ENCODE data around the gene HELZ.

HELZ gene

GRCh38 chr17:67180275-67180674 lies 64.7 kb downstream of the HELZ start:
- no peak overlapping the region for H3K27ac ChIP-seq (ENCODE audit: low read length)
- H3K27me3 ChIP-seq (ENCODE audit: low read depth, low read length) = no peaks in the 10 kb centered on the region
- H3K36me3 ChIP-seq (ENCODE audit: control insufficient read depth in 1 of 2, insufficient read depth in 2 of 2, low read length in 2 of 2) = peaks cover 9 to 21% of the 10 kb centered on the region in 2 donors
- no peak overlapping the region for H3K4me3 ChIP-seq (ENCODE audit: low read depth in 1 of 2, low read length in 2 of 2)
- no peaks in the 10 kb centered on the region for H3K9me3 ChIP-seq (ENCODE audit: control insufficient read depth in 1 of 2, low read length in 2 of 2)
- no peaks in the 10 kb centered on the region for H3K4me1 ChIP-seq (ENCODE audit: control insufficient read depth in 1 of 2, insufficient read depth in 2 of 2, low read length in 2 of 2)

DNA sequence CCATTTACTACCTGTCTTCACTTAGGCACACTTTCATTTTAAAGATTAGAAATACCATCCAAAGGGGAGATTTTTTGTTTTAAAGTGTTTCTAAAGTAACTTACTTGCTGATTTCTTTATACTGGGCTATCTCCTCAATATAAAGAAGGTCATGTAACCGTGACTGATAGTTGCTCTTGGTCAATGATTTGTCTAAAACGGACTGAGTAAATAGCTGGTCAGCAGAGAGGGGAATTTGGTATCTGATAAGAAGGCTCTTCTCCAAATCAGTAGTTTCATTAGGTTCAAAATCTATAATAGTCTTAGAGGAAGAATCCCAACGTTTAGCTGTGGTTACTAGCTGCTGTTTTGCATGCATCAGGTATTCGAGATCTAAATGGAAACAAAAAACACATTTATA lies 66.4 kb downstream of the HELZ start:
- H3K36me3 ChIP-seq (ENCODE audit: control insufficient read depth in 1 of 2, insufficient read depth in 2 of 2, low read length in 2 of 2) = peaks cover 9 to 29% of the 10 kb centered on the region in 2 donors
- no peak overlapping the region for H3K27ac ChIP-seq (ENCODE audit: low read length)
- H3K4me3 ChIP-seq (ENCODE audit: low read depth in 1 of 2, low read length in 2 of 2) = no peak overlapping the region

DNA sequence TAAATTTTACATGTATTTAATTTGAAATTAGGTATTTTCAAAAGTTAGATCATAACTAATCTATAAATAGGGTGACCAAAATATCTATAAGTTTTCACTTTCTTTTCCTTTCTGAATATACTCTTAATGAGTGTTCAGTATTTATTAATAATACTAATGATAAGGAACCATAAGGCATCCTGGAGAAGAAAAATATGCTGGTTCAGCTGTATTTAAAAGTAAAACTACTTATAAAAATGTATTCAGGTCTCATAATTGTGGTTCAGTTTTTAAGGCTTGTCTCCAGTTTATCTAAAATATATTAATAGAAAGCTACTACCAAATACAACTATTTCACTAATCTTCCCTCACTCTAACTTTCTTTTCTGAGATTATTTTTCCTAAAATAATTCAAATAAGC lies 67.3 kb downstream of the HELZ start:
- no peaks in the 10 kb centered on the region for H3K9me3 ChIP-seq (ENCODE audit: control insufficient read depth in 1 of 2, low read length in 2 of 2)
- no peak overlapping the region for H3K4me3 ChIP-seq (ENCODE audit: low read depth in 1 of 2, low read length in 2 of 2)
- no peaks in the 10 kb centered on the region for H3K4me1 ChIP-seq (ENCODE audit: control insufficient read depth in 1 of 2, insufficient read depth in 2 of 2, low read length in 2 of 2)
- H3K27ac ChIP-seq (ENCODE audit: low read length) = no peak overlapping the region
- H3K36me3 ChIP-seq (ENCODE audit: control insufficient read depth in 1 of 2, insufficient read depth in 2 of 2, low read length in 2 of 2) = peaks cover 9 to 29% of the 10 kb centered on the region in 2 donors
- H3K27me3 ChIP-seq (ENCODE audit: low read depth, low read length) = no peaks in the 10 kb centered on the region

More for the DNA sequence above, 66.4 kb downstream of the HELZ start:
- no peaks in the 10 kb centered on the region for H3K27me3 ChIP-seq (ENCODE audit: low read depth, low read length)
- H3K4me1 ChIP-seq (ENCODE audit: control insufficient read depth in 1 of 2, insufficient read depth in 2 of 2, low read length in 2 of 2) = no peaks in the 10 kb centered on the region
- H3K9me3 ChIP-seq (ENCODE audit: control insufficient read depth in 1 of 2, low read length in 2 of 2) = no peaks in the 10 kb centered on the region

- Histone ChIP-seq H3K9me3 (ENCODE audit: control insufficient read depth in 1 of 2, low read length in 2 of 2) (no peaks in the 10 kb centered on the region), H3K36me3 (ENCODE audit: control insufficient read depth in 1 of 2, insufficient read depth in 2 of 2, low read length in 2 of 2) (peaks cover 9 to 29% of the 10 kb centered on the region in 2 donors), H3K4me1 (ENCODE audit: control insufficient read depth in 1 of 2, insufficient read depth in 2 of 2, low read length in 2 of 2) (peaks cover 0 to 3% of the 10 kb centered on the region in 2 donors), H3K4me3 (ENCODE audit: low read depth in 1 of 2, low read length in 2 of 2) (no peak overlapping the region), H3K27ac (ENCODE audit: low read length) (no peak overlapping the region), H3K27me3 (ENCODE audit: low read depth, low read length) (no peaks in the 10 kb centered on the region)
Observed at GRCh38 chr17:67174190-67174589, 70.8 kb downstream of the HELZ start.

DNA sequence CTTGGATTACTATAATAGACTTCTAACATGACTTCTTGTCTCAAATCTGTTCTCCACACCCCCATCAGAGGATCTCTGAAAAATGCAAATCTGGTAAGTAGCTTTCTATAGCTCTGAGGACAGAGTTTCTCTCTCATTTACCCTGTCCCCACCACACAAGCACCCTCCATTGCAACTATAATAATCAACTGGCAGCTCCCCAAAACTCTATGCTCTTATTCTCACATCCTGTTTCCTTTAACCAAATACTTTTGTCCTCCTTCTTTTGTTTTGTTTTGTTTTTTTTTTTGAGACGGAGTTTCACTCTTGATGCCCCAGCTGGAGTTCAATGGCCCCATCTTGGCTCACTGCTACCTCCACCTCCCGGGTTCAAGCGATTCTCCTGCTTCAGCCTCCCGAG lies 73.4 kb downstream of the HELZ start:
- Histone ChIP-seq H3K27ac (ENCODE audit: low read length) (no peak overlapping the region), H3K9me3 (ENCODE audit: control insufficient read depth in 1 of 2, low read length in 2 of 2) (no peaks in the 10 kb centered on the region), H3K27me3 (ENCODE audit: low read depth, low read length) (no peaks in the 10 kb centered on the region), H3K4me3 (ENCODE audit: low read depth in 1 of 2, low read length in 2 of 2) (no peak overlapping the region), H3K4me1 (ENCODE audit: control insufficient read depth in 1 of 2, insufficient read depth in 2 of 2, low read length in 2 of 2) (peaks cover 0 to 3% of the 10 kb centered on the region in 2 donors), H3K36me3 (ENCODE audit: control insufficient read depth in 1 of 2, insufficient read depth in 2 of 2, low read length in 2 of 2) (peaks cover under 1 to 28% of the 10 kb centered on the region in 2 donors)

GRCh38 chr17:67168496-67168895 lies 76.5 kb downstream of the HELZ start:
- Histone ChIP-seq H3K4me1 (ENCODE audit: control insufficient read depth in 1 of 2, insufficient read depth in 2 of 2, low read length in 2 of 2) (peaks cover 0 to 3% of the 10 kb centered on the region in 2 donors), H3K9me3 (ENCODE audit: control insufficient read depth in 1 of 2, low read length in 2 of 2) (no peaks in the 10 kb centered on the region), H3K27me3 (ENCODE audit: low read depth, low read length) (no peaks in the 10 kb centered on the region), H3K36me3 (ENCODE audit: control insufficient read depth in 1 of 2, insufficient read depth in 2 of 2, low read length in 2 of 2) (peaks cover 14 to 28% of the 10 kb centered on the region in 2 donors), H3K27ac (ENCODE audit: low read length) (no peak overlapping the region), H3K4me3 (ENCODE audit: low read depth in 1 of 2, low read length in 2 of 2) (no peak overlapping the region)

GRCh38 chr17:67165201-67165600 lies 79.8 kb downstream of the HELZ start:
- peaks cover 24 to 39% of the 10 kb centered on the region in 2 donors for H3K36me3 ChIP-seq (ENCODE audit: control insufficient read depth in 1 of 2, insufficient read depth in 2 of 2, low read length in 2 of 2)
- no peak overlapping the region for H3K4me3 ChIP-seq (ENCODE audit: low read depth in 1 of 2, low read length in 2 of 2)
- no peaks in the 10 kb centered on the region for H3K27me3 ChIP-seq (ENCODE audit: low read depth, low read length)
- no peaks in the 10 kb centered on the region for H3K9me3 ChIP-seq (ENCODE audit: control insufficient read depth in 1 of 2, low read length in 2 of 2)
- H3K4me1 ChIP-seq (ENCODE audit: control insufficient read depth in 1 of 2, insufficient read depth in 2 of 2, low read length in 2 of 2) = no peaks in the 10 kb centered on the region
- peak overlapping the region; percentile 41 for H3K27ac ChIP-seq (ENCODE audit: low read length)

DNA sequence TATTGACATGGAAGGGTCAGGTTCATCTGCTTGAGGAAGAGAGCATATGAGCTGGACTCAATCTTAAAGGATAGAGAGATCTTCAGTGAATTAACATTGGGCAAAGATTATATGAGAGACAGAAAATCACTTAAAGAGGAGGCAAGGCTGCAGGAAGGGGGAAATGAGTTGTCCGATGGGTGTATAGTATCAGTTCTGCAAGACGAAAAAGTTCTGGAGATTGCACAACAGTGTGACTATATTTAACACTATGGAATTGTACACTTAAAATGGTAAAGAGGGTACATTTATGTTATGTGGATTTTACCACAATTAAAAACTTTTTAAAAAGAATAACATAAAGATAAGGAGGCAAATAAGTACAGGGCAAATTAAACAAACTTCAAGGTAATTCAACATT lies 80.7 kb downstream of the HELZ start:
- Histone ChIP-seq H3K9me3 (ENCODE audit: control insufficient read depth in 1 of 2, low read length in 2 of 2) (no peaks in the 10 kb centered on the region), H3K4me1 (ENCODE audit: control insufficient read depth in 1 of 2, insufficient read depth in 2 of 2, low read length in 2 of 2) (no peaks in the 10 kb centered on the region), H3K36me3 (ENCODE audit: control insufficient read depth in 1 of 2, insufficient read depth in 2 of 2, low read length in 2 of 2) (peaks cover 29 to 42% of the 10 kb centered on the region in 2 donors), H3K27me3 (ENCODE audit: low read depth, low read length) (no peaks in the 10 kb centered on the region), H3K4me3 (ENCODE audit: low read depth in 1 of 2, low read length in 2 of 2) (no peak overlapping the region), H3K27ac (ENCODE audit: low read length) (no peak overlapping the region)

GRCh38 chr17:67162771-67163170 lies 82.2 kb downstream of the HELZ start:
- H3K4me1 ChIP-seq (ENCODE audit: control insufficient read depth in 1 of 2, insufficient read depth in 2 of 2, low read length in 2 of 2) = no peaks in the 10 kb centered on the region
- H3K9me3 ChIP-seq (ENCODE audit: control insufficient read depth in 1 of 2, low read length in 2 of 2) = no peaks in the 10 kb centered on the region
- peaks cover 29 to 42% of the 10 kb centered on the region in 2 donors for H3K36me3 ChIP-seq (ENCODE audit: control insufficient read depth in 1 of 2, insufficient read depth in 2 of 2, low read length in 2 of 2)
- H3K27me3 ChIP-seq (ENCODE audit: low read depth, low read length) = no peaks in the 10 kb centered on the region
- H3K27ac ChIP-seq (ENCODE audit: low read length) = no peak overlapping the region
- no peak overlapping the region for H3K4me3 ChIP-seq (ENCODE audit: low read depth in 1 of 2, low read length in 2 of 2)

DNA sequence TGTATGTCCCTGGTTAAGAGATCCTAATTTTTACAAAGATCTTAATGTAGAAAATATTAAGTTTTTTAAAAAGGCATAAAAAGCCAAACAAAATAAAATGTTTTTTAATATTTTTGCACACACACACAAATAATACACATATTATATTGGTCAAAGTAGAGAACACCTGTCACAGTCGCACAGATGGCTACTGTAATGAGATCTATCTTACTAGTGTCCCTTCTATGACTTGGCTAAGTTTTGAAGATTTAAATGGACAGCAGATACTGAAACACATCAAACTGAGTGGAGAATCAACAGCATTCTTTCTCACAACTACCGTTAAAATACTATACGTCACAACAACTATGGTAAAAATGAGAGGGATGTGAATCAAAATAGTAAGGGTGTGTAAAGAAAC lies 83.4 kb downstream of the HELZ start:
- no peaks in the 10 kb centered on the region for H3K4me1 ChIP-seq (ENCODE audit: control insufficient read depth in 1 of 2, insufficient read depth in 2 of 2, low read length in 2 of 2)
- no peak overlapping the region for H3K4me3 ChIP-seq (ENCODE audit: low read depth in 1 of 2, low read length in 2 of 2)
- no peaks in the 10 kb centered on the region for H3K27me3 ChIP-seq (ENCODE audit: low read depth, low read length)
- H3K9me3 ChIP-seq (ENCODE audit: control insufficient read depth in 1 of 2, low read length in 2 of 2) = no peaks in the 10 kb centered on the region
- peaks cover 29 to 36% of the 10 kb centered on the region in 2 donors for H3K36me3 ChIP-seq (ENCODE audit: control insufficient read depth in 1 of 2, insufficient read depth in 2 of 2, low read length in 2 of 2)
- no peak overlapping the region for H3K27ac ChIP-seq (ENCODE audit: low read length)

DNA sequence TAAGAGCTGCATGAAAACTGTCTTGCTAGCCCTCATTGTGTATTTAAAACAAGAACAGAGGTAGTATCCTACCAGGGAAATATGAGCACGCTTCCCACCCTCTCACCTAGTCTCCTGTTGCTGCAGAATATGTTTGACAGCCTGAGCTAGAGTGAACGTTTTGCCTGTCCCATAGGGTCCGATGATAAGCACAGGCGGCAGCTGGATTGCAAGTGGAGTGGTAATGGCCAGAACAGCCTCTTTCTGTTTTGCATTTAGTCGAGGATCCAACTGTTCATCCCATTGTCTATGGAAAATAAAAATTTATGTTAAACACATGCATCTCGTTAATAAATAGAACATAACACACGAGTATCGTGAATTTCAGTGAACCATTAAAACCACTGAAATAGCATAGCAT lies 84.2 kb downstream of the HELZ start:
- H3K27ac ChIP-seq (ENCODE audit: low read length) = no peak overlapping the region
- H3K4me3 ChIP-seq (ENCODE audit: low read depth in 1 of 2, low read length in 2 of 2) = no peak overlapping the region
- no peaks in the 10 kb centered on the region for H3K4me1 ChIP-seq (ENCODE audit: control insufficient read depth in 1 of 2, insufficient read depth in 2 of 2, low read length in 2 of 2)
- H3K36me3 ChIP-seq (ENCODE audit: control insufficient read depth in 1 of 2, insufficient read depth in 2 of 2, low read length in 2 of 2) = peaks cover 25 to 33% of the 10 kb centered on the region in 2 donors
- H3K9me3 ChIP-seq (ENCODE audit: control insufficient read depth in 1 of 2, low read length in 2 of 2) = no peaks in the 10 kb centered on the region
- H3K27me3 ChIP-seq (ENCODE audit: low read depth, low read length) = no peaks in the 10 kb centered on the region
